ENCODE results near the gene ZBTB24. TPM values are rescaled to one million over a fixed set of nuclear protein-coding genes. Genes with fewer than 3 reads are reported as not detected.

ZBTB24 gene
- total RNA-seq, 3 donors from 2014 or later: 6.5 to 7.7 (median 6.9) TPM

GRCh38 chr6:109513571-109514071 lies 30.6 kb upstream of the ZBTB24 start:
- DNase-seq (no peak), ATAC-seq (no peak)
- intact Hi-C loops (cut with DNase I, micrococcal nuclease): no loop called here
- H3K36me3 ChIP-seq (ENCODE audit: low read depth): no peaks in the 10 kb centered on the region
- H3K4me1 ChIP-seq (ENCODE audit: low read depth): no peaks in the 10 kb centered on the region
- TF ChIP-seq CTCF (IDR thresholded peaks at IDR 0.05): no peak
- no peak overlapping the region for H3K4me3 ChIP-seq
- no peaks in the 10 kb centered on the region for H3K9me3 ChIP-seq

- H3K9me3 ChIP-seq: no peaks in the 10 kb centered on the region
- H3K36me3 ChIP-seq (ENCODE audit: low read depth): no peaks in the 10 kb centered on the region
- no peak overlapping the region for H3K4me3 ChIP-seq
- no peak for TF ChIP-seq CTCF (IDR thresholded peaks at IDR 0.05)
- ATAC-seq: no peak
- no peaks in the 10 kb centered on the region for H3K4me1 ChIP-seq (ENCODE audit: low read depth)
- intact Hi-C loops (cut with DNase I, micrococcal nuclease): no loop called here
- no peak for DNase-seq
Observed at GRCh38 chr6:109512271-109512817, 29.3 kb upstream of the ZBTB24 start.

GRCh38 chr6:109511832-109512231 lies 28.8 kb upstream of the ZBTB24 start:
- no peaks in the 10 kb centered on the region for H3K36me3 ChIP-seq (ENCODE audit: low read depth)
- intact Hi-C loops (cut with DNase I, micrococcal nuclease): no loop called here

GRCh38 chr6:109510358-109510757 lies 27.3 kb upstream of the ZBTB24 start:
- intact Hi-C loops (cut with DNase I, micrococcal nuclease): no loop called here
- no peak for ATAC-seq
- Histone ChIP-seq H3K36me3 (ENCODE audit: low read depth) (no peaks in the 10 kb centered on the region), H3K4me1 (ENCODE audit: low read depth) (no peaks in the 10 kb centered on the region), H3K9me3 (no peaks in the 10 kb centered on the region), H3K4me3 (no peak overlapping the region)
- no peak for DNase-seq
- no peak for TF ChIP-seq CTCF (IDR thresholded peaks at IDR 0.05)

More at GRCh38 chr6:109511832-109512231, 28.8 kb upstream of the ZBTB24 start:
- no peak for ATAC-seq
- TF ChIP-seq CTCF (IDR thresholded peaks at IDR 0.05): no peak
- Histone ChIP-seq H3K4me1 (ENCODE audit: low read depth) (no peaks in the 10 kb centered on the region), H3K9me3 (no peaks in the 10 kb centered on the region), H3K4me3 (no peak overlapping the region)
- DNase-seq: no peak

- H3K4me3 ChIP-seq: no peak overlapping the region
- intact Hi-C loops (cut with DNase I, micrococcal nuclease): no loop called here
- DNase-seq: no peak
Observed at GRCh38 chr6:109508166-109508860, 25.3 kb upstream of the ZBTB24 start.

More at GRCh38 chr6:109508166-109508860, 25.3 kb upstream of the ZBTB24 start:
- no peaks in the 10 kb centered on the region for H3K4me1 ChIP-seq (ENCODE audit: low read depth)
- no peak for ATAC-seq
- no peak for TF ChIP-seq CTCF (IDR thresholded peaks at IDR 0.05)
- H3K36me3 ChIP-seq (ENCODE audit: low read depth): no peaks in the 10 kb centered on the region
- H3K9me3 ChIP-seq: no peaks in the 10 kb centered on the region

All from mucosa of descending colon (tissue), 3 donors.